K562 (cell line): Measurements from ENCODE around the gene USH1G. TPM values are rescaled to one million over a fixed set of nuclear protein-coding genes. Genes with fewer than 3 reads are reported as not detected.

ENCODE experiments used
- ATAC-seq: fragments of 200-7000 bp; cut with Tn5 transposase; 3 replicates; pipeline ENCODE4 v1.9.1; 2020; ENCODE audit warnings: moderate library complexity
- BruUV-seq: library from RNA; stranded (reverse); fragments of 400-500 nt; replicated peaks from 2 replicates; lab custom pipeline; 2021; lab: Mats Ljungman, UMichigan
- CTCF ChIA-PET: fragments of 300-600 bp; formaldehyde crosslinking; extraction: SDS; loops from one replicate; lab custom pipeline; 2021; ENCODE audit warnings: low intra/inter-chr PET ratio; lab: Yijun Ruan, JAX
- POLR2A ChIA-PET: fragments of 300-600, 350-650 bp; sonication (Branson Sonifier 250); formaldehyde crosslinking; extraction: SDS; loops from one replicate; lab custom pipeline; 2021; ENCODE audit warnings: antibody characterized with exemption, inconsistent platforms; lab: Yijun Ruan, JAX
- DNase-seq, 4 experiments: peaks; one replicate each; pipeline versions ENCODE4 v3.0.0 to v3.0.0-alpha.2; 2011 to 2018; ENCODE audit warnings: low spot score in 3 of 4, mixed read lengths in 3 of 4; ENCODE audit errors: extremely low read depth in 1 of 4
- FAIRE-seq: peaks from 2 replicates; lab custom pipeline; 2011; peaks lifted over from hg19 to GRCh38; lab: Jason Lieb, UNC
- H2AFZ ChIP-seq: 2 replicates; pipeline ENCODE4 v1.6.0; 2011; ENCODE audit warnings: low read depth, low read length, control low read depth, inconsistent platforms
- H3K27ac ChIP-seq: fragments of 200-600 bp; 3 replicates; pipeline ENCODE4 v1.8.0; 2011; ENCODE audit warnings: low read depth, mild to moderate bottlenecking, control low read depth, inconsistent platforms, low read length, moderate library complexity, mixed read lengths; ENCODE audit errors: extremely low read depth
- H3K27me3 ChIP-seq, 2 experiments: fragments of 300-600 bp in 1 of 2; 2 replicates in 1 of 2; 3 replicates in 1 of 2; pipeline versions ENCODE4 v1.6.0 to v1.8.0; 2011; ENCODE audit warnings: inconsistent platforms in 2 of 2, low read length in 2 of 2, mild to moderate bottlenecking in 1 of 2, mixed read lengths in 1 of 2, moderate library complexity in 1 of 2; ENCODE audit not compliant: control insufficient read depth in 2 of 2, insufficient read depth in 2 of 2
- H3K36me3 ChIP-seq: fragments of 300-600 bp; 3 replicates; pipeline ENCODE4 v1.8.0; 2011; ENCODE audit warnings: mild to moderate bottlenecking, low read length, inconsistent platforms; ENCODE audit not compliant: control insufficient read depth, insufficient read depth
- H3K4me1 ChIP-seq, 2 experiments: fragments of 200-600 bp in 1 of 2; replicated peaks in 1 of 2; 2 replicates in 1 of 2; 3 replicates in 1 of 2; pipeline versions ENCODE4 v1.5.1 to v1.8.0; 2011; ENCODE audit warnings: inconsistent platforms in 2 of 2, low read length in 2 of 2, mild to moderate bottlenecking in 1 of 2, mixed read lengths in 1 of 2, moderate library complexity in 1 of 2; ENCODE audit not compliant: control insufficient read depth in 2 of 2, insufficient read depth in 2 of 2
- H3K4me2 ChIP-seq: 2 replicates; pipeline ENCODE4 v1.6.1; 2011; ENCODE audit warnings: low read length, control low read depth, inconsistent platforms, mixed read lengths; ENCODE audit not compliant: insufficient read depth
- H3K4me3 ChIP-seq: fragments of 200-600 bp; sonication (generic), shearing (Covaris generic); 2 replicates; pipeline ENCODE4 v1.5.1; 2016; ENCODE audit warnings: control low read depth, inconsistent platforms
- H3K79me2 ChIP-seq: fragments of 200-600 bp; 3 replicates; pipeline ENCODE4 v1.8.0; 2011; ENCODE audit warnings: low read length, inconsistent platforms; ENCODE audit not compliant: control insufficient read depth, insufficient read depth
- H3K9ac ChIP-seq, 2 experiments: 2 replicates each; pipeline versions ENCODE4 v1.6.0 to v1.6.1; 2011; ENCODE audit warnings: low read depth in 2 of 2, low read length in 2 of 2, control low read depth in 1 of 2, inconsistent platforms in 1 of 2, mild to moderate bottlenecking in 1 of 2, mixed read lengths in 1 of 2; ENCODE audit not compliant: insufficient read depth in 1 of 2
- H3K9me1 ChIP-seq: one replicate; pipeline ENCODE4 v1.6.0; 2011; ENCODE audit warnings: inconsistent platforms, mild to moderate bottlenecking, low read length, moderate library complexity; ENCODE audit not compliant: control insufficient read depth, insufficient read depth
- H3K9me3 ChIP-seq: replicated peaks from 2 replicates; pipeline ENCODE4 v1.5.1; 2011; ENCODE audit warnings: low read depth, low read length, inconsistent platforms; ENCODE audit not compliant: control insufficient read depth, insufficient read depth
- H4K20me1 ChIP-seq: replicated peaks from 2 replicates; pipeline ENCODE4 v1.6.1; 2011; ENCODE audit warnings: low read length, inconsistent platforms, mixed read lengths; ENCODE audit not compliant: control insufficient read depth, insufficient read depth
- BDP1 ChIP-seq: IDR thresholded peaks from 3 replicates; pipeline ENCODE4 v1.6.1; 2011; ENCODE audit not compliant: insufficient read length, insufficient read depth
- CHCHD3 ChIP-seq: fragments of 250-450 bp; sonication (Bioruptor Pico); IDR thresholded peaks from 2 replicates; pipeline ENCODE4 v2.1.2; 2022; ENCODE audit warnings: mild to moderate bottlenecking
- CHD1 ChIP-seq: fragments of 200-600 bp; sonication (generic); IDR thresholded peaks from one replicate; pipeline ENCODE4 v1.6.1; 2012; ENCODE audit warnings: mild to moderate bottlenecking, moderate library complexity, low read length, inconsistent platforms
- CTBP1 ChIP-seq: fragments of 450-650 bp; IDR thresholded peaks from 2 replicates; pipeline ENCODE4 v1.6.1; 2016; ENCODE audit warnings: borderline replicate concordance
- EHMT2 ChIP-seq: fragments of 450-650 bp; IDR thresholded peaks from 2 replicates; pipeline ENCODE4 v1.6.1; 2018; ENCODE audit warnings: antibody characterized with exemption
- ELF1 ChIP-seq: fragments of 200-800 bp; sonication (Bioruptor generic); IDR thresholded peaks from 2 replicates; pipeline ENCODE4 v1.6.1; 2016; ENCODE audit warnings: missing genetic modification characterization, missing compliant biosample characterization
- ESRRA ChIP-seq: fragments of 450-650 bp; IDR thresholded peaks from 2 replicates; pipeline ENCODE4 v1.6.1; 2014; ENCODE audit warnings: low read depth, mild to moderate bottlenecking, moderate library complexity, borderline replicate concordance
- HBP1 ChIP-seq: fragments of 450-650 bp; formaldehyde crosslinking; IDR thresholded peaks from 2 replicates; pipeline ENCODE4 v1.4.0; 2022; ENCODE audit warnings: missing genetic modification characterization
- JUN ChIP-seq, 2 experiments: sonication (generic) in 1 of 2; formaldehyde crosslinking in 1 of 2; IDR thresholded peaks; 2 replicates each; pipeline versions ENCODE4 v1.6.1 to v1.8.0; 2012 to 2022; ENCODE audit warnings: borderline replicate concordance in 2 of 2, mild to moderate bottlenecking in 2 of 2, improper control_type of control experiment in 1 of 2, low read depth in 1 of 2, low read length in 1 of 2, missing genetic modification reagents in 1 of 2
- NCOR1 ChIP-seq: fragments of 450-650 bp; IDR thresholded peaks from 2 replicates; pipeline ENCODE4 v1.6.1; 2016; ENCODE audit warnings: mild to moderate bottlenecking, moderate library complexity
- POLR2G ChIP-seq: fragments of 200-400 bp; formaldehyde crosslinking; IDR thresholded peaks from 2 replicates; pipeline ENCODE4 v1.6.1; 2017; ENCODE audit warnings: low read depth, mild to moderate bottlenecking, antibody characterized with exemption, low read length, moderate library complexity
- RBM39 ChIP-seq: fragments of 200-400 bp; formaldehyde crosslinking; optimal IDR thresholded peaks from 2 replicates; pipeline ENCODE3; 2018; ENCODE audit warnings: low read depth, low read length
- ZNF551 ChIP-seq: fragments of 250-450 bp; sonication (Bioruptor Pico); IDR thresholded peaks from 2 replicates; pipeline ENCODE4 v1.5.0; 2021; ENCODE audit warnings: mild to moderate bottlenecking, moderate library complexity
- ZNF609 ChIP-seq: sonication (generic); formaldehyde crosslinking; IDR thresholded peaks from 2 replicates; pipeline ENCODE4 v1.8.1; 2023; ENCODE audit warnings: missing genetic modification reagents, mild to moderate bottlenecking, borderline replicate concordance
- WGBS: fragments of 100-300 bp; shearing (Covaris generic); methylation state at CpG from one replicate; pipeline ENCODE4 v1.1.6; 2016; ENCODE audit warnings: low coverage, mixed read lengths; ENCODE audit not compliant: insufficient coverage; ENCODE audit errors: missing lambda C conversion rate; 5-methylcytosine and 5-hydroxymethylcytosine counted together
- in situ Hi-C: fragments of 300-500 bp; cut with MboI; formaldehyde crosslinking; loops from 4 replicates; pipeline ENCODE4 v1.15.0; 2018; ENCODE audit warnings: inconsistent platforms, mixed read lengths
- intact Hi-C: fragments of 100-400 bp; cut with micrococcal nuclease; formaldehyde crosslinking; loops from 2 replicates; pipeline ENCODE4 v1.14.2; 2022
- polyA plus RNA-seq, 8 experiments: library from polyadenylated mRNA; depleted of rRNA in 4 of 8; stranded (reverse) in 5 of 8; unstranded in 3 of 8; fragments of >200 nt; fragmentation: Nextera tagmentation in 2 of 8; fragmentation: Illumina TruSeq in 1 of 8; extraction: Ambion mirVana in 2 of 8; extraction: Trizol in 1 of 8; gene quantifications; 2 replicates each; pipeline versions ENCODE4 v1.2.1 to v1.2.3, GENCODE V29; 2011 to 2014; ENCODE audit warnings: inconsistent platforms in 1 of 8, missing spikeins in 1 of 8
- total RNA-seq, 7 experiments: library from RNA; depleted of rRNA in 6 of 7; stranded (reverse); fragments of >200 nt in 6 of 7; fragmentation: Illumina TruSeq in 2 of 7; extraction: Trizol in 2 of 7; gene quantifications; 2 replicates each; pipeline versions ENCODE4 v1.2.1 to v1.2.3, GENCODE V29; 2011 to 2021; ENCODE audit warnings: low replicate concordance in 1 of 7

The USH1G gene
- total and polyA plus RNA-seq, 9 of the 15 experiments (the other 6 are each of a cell fraction or from before 2014, with no cell fraction given): 0.22 to 1.00 (median 0.64) TPM; not detected in 2

- no peak for TF ChIP-seq HBP1 (CRISPR knock-in tag)
These were observed 18.2 kb upstream of the USH1G start (continued) for GRCh38 chr17:74941128-74941725.

GRCh38 chr17:74939534-74939933, 16.5 kb upstream of the USH1G start:
- no peak overlapping the region for H3K4me3 ChIP-seq
- H3K4me1 ChIP-seq: peaks cover 4 to 22% of the 10 kb centered on the region in 2 experiments; a peak in 4 of 5 replicates
- CTCF ChIA-PET: interaction anchor here (0.5 kb wide), 1 partner anchor 234 kb away, joined by 4 read pairs; no protein-coding TSS in a partner anchor
- intact Hi-C loops (no loop called here), in situ Hi-C loops (no loop called here)
- BruUV-seq: no TSS peak
- POLR2A ChIA-PET: interaction anchor here (1.0 to 1.4 kb wide), 3 partner anchors 9 to 170 kb away, joined by 3 read pairs; no protein-coding TSS in a partner anchor
- no peaks in the 10 kb centered on the region for H3K79me2 ChIP-seq
- peak overlapping the region; percentile 41 for H3K4me2 ChIP-seq
- 0 out of 2 replicates have a peak, but pooled peaks cover 4% of the 10 kb centered on the region for H4K20me1 ChIP-seq
- FAIRE-seq (no peak), ATAC-seq (peak; percentile 42; the same call in 2 of the 3 replicates), DNase-seq (no peak)
- no peaks in the 10 kb centered on the region for H3K9me3 ChIP-seq
- H3K36me3 ChIP-seq: no peaks in the 10 kb centered on the region
- H2AFZ ChIP-seq: peak overlapping the region; percentile 22
- peak overlapping the region in 1 of 2 experiments; percentile 48; a peak in 1 of 4 replicates for H3K9ac ChIP-seq
- H3K27me3 ChIP-seq: peaks cover 27 to 54% of the 10 kb centered on the region in 2 experiments
- no peak overlapping the region for H3K27ac ChIP-seq
- H3K9me1 ChIP-seq: no peaks in the 10 kb centered on the region
- WGBS: 9% methylated on average over 8 of the region's 8 CpGs
- TF ChIP-seq ELF1 (tag) (peak; percentile 77), ZNF551 (CRISPR knock-in tag) (no peak), ZNF609 (no peak), EHMT2 (0 out of 2 replicates have a peak, but pooled peaks have one; percentile 10), ESRRA (peak; percentile 81), CHCHD3 (CRISPR knock-in tag) (no peak), BDP1 (no peak), RBM39 (no peak), JUN (IDR thresholded peaks at IDR 0.05; ENCODE audit: borderline replicate concordance, low read depth, low read length) (no peak), JUN (CRISPR knock-in tag; IDR thresholded peaks at IDR 0.05; ENCODE audit: borderline replicate concordance) (no peak), CHD1 (no peak), POLR2G (no peak), NCOR1 (no peak), CTBP1 (peak; percentile 19; the same call in 1 of the 2 replicates)
